ENCODE data around the gene KRT2.

The KRT2 gene

DNA sequence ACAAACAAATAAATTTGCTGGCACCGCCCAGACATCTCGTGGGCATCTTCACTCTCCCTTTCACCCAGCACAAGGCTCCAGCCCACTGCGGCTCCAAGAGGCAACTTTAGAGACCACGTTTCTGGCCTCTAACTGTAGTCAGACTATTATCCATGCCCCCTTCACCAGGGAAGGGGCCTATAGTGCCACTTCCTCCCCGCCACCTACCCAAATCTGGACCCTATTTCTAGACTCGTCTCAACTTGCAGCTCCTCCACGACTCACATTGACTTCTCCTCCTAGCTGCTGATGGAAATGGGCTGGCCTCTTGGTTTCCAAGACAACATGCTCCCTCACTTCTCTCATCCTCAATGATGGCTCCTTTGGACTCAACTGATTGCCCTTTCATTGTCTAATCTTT, 15.9 kb upstream of the KRT2 start:
- no peak for FAIRE-seq

DNA sequence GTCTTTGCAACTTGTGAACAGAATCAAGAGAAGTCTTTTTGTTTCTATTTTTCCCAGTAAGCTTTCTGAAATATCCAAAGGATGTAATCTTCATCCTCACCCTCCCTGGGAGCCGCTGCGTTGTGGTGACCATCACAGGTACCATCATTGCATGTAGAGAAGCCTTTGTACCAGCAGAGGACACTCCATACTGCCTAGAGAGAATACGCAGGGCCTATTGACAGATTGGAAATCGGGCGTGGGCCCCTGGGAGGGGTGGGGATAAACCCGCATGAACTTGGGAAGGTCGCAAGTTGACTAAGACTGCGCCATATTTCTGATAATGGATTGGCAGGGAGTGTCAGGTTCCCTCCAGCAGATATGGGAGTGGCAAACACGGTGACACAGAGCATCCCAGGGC, 15.5 kb upstream of the KRT2 start:
- FAIRE-seq = no peak
- DNase-seq (ENCODE audit: insufficient read length, low spot score) = no peak
- TF ChIP-seq, protein P1, sequence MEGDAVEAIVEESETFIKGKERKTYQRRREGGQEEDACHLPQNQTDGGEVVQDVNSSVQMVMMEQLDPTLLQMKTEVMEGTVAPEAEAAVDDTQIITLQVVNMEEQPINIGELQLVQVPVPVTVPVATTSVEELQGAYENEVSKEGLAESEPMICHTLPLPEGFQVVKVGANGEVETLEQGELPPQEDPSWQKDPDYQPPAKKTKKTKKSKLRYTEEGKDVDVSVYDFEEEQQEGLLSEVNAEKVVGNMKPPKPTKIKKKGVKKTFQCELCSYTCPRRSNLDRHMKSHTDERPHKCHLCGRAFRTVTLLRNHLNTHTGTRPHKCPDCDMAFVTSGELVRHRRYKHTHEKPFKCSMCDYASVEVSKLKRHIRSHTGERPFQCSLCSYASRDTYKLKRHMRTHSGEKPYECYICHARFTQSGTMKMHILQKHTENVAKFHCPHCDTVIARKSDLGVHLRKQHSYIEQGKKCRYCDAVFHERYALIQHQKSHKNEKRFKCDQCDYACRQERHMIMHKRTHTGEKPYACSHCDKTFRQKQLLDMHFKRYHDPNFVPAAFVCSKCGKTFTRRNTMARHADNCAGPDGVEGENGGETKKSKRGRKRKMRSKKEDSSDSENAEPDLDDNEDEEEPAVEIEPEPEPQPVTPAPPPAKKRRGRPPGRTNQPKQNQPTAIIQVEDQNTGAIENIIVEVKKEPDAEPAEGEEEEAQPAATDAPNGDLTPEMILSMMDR (IDR thresholded peaks at IDR 0.05; ENCODE audit: insufficient read depth, missing control alignments) = no peak

More for the DNA sequence above, 15.9 kb upstream of the KRT2 start:
- TF ChIP-seq, protein P1 (IDR thresholded peaks at IDR 0.05; ENCODE audit: insufficient read depth, missing control alignments) = no peak
- no peak for DNase-seq (ENCODE audit: insufficient read length, low spot score)

DNA sequence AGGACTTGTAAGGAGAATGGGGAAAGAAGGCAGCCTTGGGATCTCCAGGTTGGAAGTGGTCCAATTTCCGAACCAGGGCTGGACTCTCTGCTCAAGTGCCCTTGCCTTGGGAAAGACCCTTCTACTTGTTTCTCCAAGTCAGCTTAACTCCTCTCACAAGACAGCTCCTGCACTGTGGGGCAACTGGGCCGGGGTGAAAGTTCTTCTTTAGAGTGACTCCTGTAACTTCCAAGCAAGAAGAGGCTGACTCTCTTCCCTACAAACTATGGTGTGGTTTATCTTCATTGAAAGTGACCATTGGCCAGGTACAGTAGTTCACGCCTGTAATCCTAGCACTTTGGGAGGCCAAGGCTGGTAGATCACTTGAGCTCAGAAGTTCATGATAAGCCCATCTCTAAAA, 14.5 kb upstream of the KRT2 start:
- TF ChIP-seq, protein P1 (IDR thresholded peaks at IDR 0.05; ENCODE audit: insufficient read depth, missing control alignments) = no peak
- FAIRE-seq (no peak), DNase-seq (ENCODE audit: insufficient read length, low spot score) (no peak)

DNA sequence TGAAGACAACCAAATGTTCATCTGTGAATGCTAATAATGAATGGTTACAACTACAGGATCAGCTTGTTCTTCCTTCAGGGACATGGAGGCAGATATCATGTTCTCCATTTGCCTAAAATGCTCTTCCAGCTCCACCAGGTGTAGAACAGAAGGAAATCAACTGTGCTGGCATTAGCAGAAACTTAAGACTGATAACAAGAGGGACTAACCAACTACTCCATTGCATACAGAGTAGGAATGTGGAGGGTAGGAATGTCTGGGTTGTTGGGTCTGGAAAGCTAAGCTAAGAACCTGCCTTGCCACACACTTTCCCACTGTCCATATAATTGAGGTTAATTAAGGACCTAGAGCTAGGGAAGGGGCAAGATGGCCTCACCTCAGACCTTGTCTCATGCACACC, 11.4 kb upstream of the KRT2 start:
- DNase-seq (ENCODE audit: insufficient read length, low spot score) (no peak), FAIRE-seq (no peak)
- TF ChIP-seq, protein P1 (IDR thresholded peaks at IDR 0.05; ENCODE audit: insufficient read depth, missing control alignments) = no peak

DNA sequence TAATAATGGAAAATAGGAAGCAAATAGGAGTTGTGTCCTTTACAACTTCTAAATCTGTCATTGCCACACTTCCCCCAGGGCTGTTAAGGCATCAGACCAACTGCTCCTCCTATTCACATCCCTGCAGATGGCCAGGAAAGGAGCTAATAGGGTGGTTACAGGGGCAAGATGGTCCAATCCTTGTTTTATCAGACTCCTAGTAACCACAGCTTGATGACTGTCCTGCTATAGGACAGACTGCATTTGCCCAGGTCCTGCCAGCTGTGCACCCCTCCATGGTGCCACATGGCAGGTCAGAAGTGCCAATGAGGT, 10.9 kb upstream of the KRT2 start:
- no peak for DNase-seq (ENCODE audit: insufficient read length, low spot score)
- FAIRE-seq = no peak
- TF ChIP-seq, protein P1 (IDR thresholded peaks at IDR 0.05; ENCODE audit: insufficient read depth, missing control alignments) = no peak

DNA sequence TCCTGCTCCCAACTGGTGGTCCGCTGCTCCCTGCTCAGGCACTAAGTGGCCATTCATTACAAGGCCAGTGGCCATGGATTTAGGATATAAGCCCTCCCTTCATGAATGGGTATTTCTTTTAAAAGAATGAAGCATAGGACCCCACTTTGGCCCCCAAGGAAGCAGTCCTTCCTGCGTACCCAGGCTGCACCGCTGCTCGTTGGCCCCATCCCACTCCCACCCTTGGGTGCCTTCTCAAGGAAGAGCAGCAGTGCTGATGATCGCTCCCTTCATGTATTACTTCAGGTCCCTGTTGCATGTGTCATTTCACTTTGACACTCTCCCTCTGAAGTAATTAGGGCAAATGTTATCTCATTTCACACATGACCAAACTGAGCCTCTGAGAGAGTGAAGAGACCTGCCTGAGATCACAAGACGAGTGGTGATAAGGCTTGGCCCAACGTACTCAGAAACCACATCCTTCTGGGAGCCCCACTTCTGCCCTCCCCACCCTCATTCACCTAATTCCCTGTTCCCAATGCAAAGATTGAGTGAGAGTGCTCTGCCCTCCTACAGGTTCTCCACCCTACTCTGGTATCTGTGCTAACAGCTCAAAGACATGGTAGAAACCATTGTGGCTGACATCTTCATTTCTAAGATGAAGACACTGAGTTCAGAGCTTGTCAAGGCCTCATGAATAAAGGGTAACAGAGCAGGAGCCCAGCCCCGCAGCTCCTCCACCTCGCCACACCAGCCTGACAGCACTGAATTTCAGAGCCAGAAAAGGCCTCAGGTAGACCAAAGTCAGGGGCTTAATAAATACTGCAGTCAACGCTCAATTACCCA, 10.3 kb upstream of the KRT2 start:
- TF ChIP-seq, protein P1 (IDR thresholded peaks at IDR 0.05; ENCODE audit: insufficient read depth, missing control alignments) = no peak
- DNase-seq (ENCODE audit: insufficient read length, low spot score) (no peak), FAIRE-seq (no peak)

DNA sequence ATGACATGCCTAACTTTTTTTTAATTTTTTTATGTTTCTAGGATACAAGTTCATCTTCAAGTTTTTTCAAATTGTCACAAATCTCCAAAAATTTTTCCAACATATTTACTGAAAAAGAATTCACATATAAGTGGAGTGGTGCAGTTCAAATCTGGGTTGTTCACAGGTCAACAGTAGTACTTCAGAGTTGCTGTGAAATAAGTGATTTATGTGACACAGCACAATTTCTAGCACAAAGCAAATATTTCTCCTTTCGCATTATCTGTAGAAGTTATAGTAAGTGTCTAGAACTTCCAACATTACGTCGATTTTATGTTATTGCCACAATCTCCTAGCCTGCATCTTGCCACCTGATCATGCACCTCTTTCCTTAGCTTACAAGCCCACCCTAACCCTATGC, 9.7 kb upstream of the KRT2 start:
- no peak for FAIRE-seq
- no peak for DNase-seq (ENCODE audit: insufficient read length, low spot score)
- TF ChIP-seq, protein P1 (IDR thresholded peaks at IDR 0.05; ENCODE audit: insufficient read depth, missing control alignments) = no peak

Measured in D721Med (cell line).